Sigmoid colon (tissue), 7 donors: ENCODE data around the gene HABP2. TPM values are rescaled to one million over a fixed set of nuclear protein-coding genes. Genes with fewer than 3 reads are reported as not detected.

Source experiments
- DNase-seq: peaks from one replicate; pipeline ENCODE4 v3.0.0-alpha.2; 2019
- H3K27ac ChIP-seq, 4 donors: fragments of 200-600 bp; sonication (generic); one replicate each; pipeline ENCODE4 v1.5.1; 2016 to 2019; ENCODE audit warnings: mild to moderate bottlenecking in 1 of 4
- H3K27me3 ChIP-seq, 3 donors: fragments of 200-600 bp; sonication (generic); one replicate each; pipeline ENCODE4 v1.5.1; 2019; ENCODE audit warnings: mild to moderate bottlenecking in 1 of 3
- H3K36me3 ChIP-seq, 4 donors: fragments of 200-600 bp; sonication (generic); one replicate each; pipeline ENCODE4 v1.5.1; 2016 to 2019
- H3K4me1 ChIP-seq, 4 donors: fragments of 200-600 bp; sonication (generic); one replicate each; pipeline ENCODE4 v1.5.1; 2017 to 2019
- H3K4me3 ChIP-seq, 4 donors: fragments of 200-600 bp; sonication (generic); one replicate each; pipeline ENCODE4 v1.5.1; 2017 to 2019; ENCODE audit warnings: mild to moderate bottlenecking in 2 of 4, moderate library complexity in 1 of 4
- H3K9me3 ChIP-seq, 4 donors: fragments of 200-600 bp in 3 of 4; sonication (generic) in 3 of 4; one replicate each; pipeline versions ENCODE4 v1.5.1 to v1.6.1; 2013 to 2019
- EP300 ChIP-seq, 4 donors: sonication (generic); formaldehyde crosslinking; IDR thresholded peaks; one replicate each; pipeline ENCODE4 v1.6.1; 2017; ENCODE audit warnings: antibody characterized with exemption in 4 of 4
- POLR2A ChIP-seq, 2 donors: fragments of 450-650 bp; IDR thresholded peaks; one replicate each; pipeline ENCODE4 v1.6.1; 2016; ENCODE audit warnings: antibody characterized with exemption in 2 of 2, mild to moderate bottlenecking in 2 of 2, moderate library complexity in 2 of 2
- POLR2AphosphoS5 ChIP-seq, 4 donors: sonication (generic); formaldehyde crosslinking; IDR thresholded peaks; one replicate each; pipeline ENCODE4 v1.6.1; 2017; ENCODE audit warnings: antibody characterized with exemption in 4 of 4
- WGBS, 2 donors: extraction: QIAGEN DNeasy Blood & Tissue Kit; methylation state at CpG; one replicate each; pipeline ENCODE4 v1.1.7; 2013; 5-methylcytosine and 5-hydroxymethylcytosine counted together
- intact Hi-C: fragments of 100-400 bp; cut with DNase I; formaldehyde crosslinking; loops from one replicate; pipeline ENCODE4 v1.15.1; 2023
- polyA plus RNA-seq, 3 donors: library from polyadenylated mRNA; stranded (reverse); fragments of 200-250 nt; gene quantifications; one replicate each; pipeline ENCODE4 v1.2.3, GENCODE V29; 2013
- total RNA-seq, 4 donors: library from RNA; depleted of rRNA; stranded (reverse); fragments of >200 nt; gene quantifications; one replicate each; pipeline ENCODE4 v1.1.0, GENCODE V29; 2016
- TF ChIP-seq, protein P1 (sequence below), 4 experiments: fragments of 450-650 bp in 3 of 4; fragments of 200-600 bp in 1 of 4; IDR thresholded peaks; one replicate each; pipeline ENCODE4 v1.5.1; 2016 to 2019; ENCODE audit warnings: antibody characterized with exemption in 4 of 4, mild to moderate bottlenecking in 3 of 4, moderate library complexity in 2 of 4
- donor health status: healthy with polysubstance abuse.
- donor health status: Bipolar disorder and iron deficiency.
- donor health status: healthy.

Gene HABP2
- total and polyA plus RNA-seq, 7 donors: not detected

- DNase-seq: no peak
- no peak for TF ChIP-seq POLR2A (IDR thresholded peaks at IDR 0.05)
- Histone ChIP-seq H3K27ac (no peak overlapping the region), H3K27me3 (no peaks in the 10 kb centered on the region), H3K36me3 (no peaks in the 10 kb centered on the region), H3K4me3 (no peak overlapping the region), H3K9me3 (no peaks in the 10 kb centered on the region), H3K4me1 (no peaks in the 10 kb centered on the region)
- intact Hi-C loops: loop anchor here (10.0 kb wide), 1 partner anchor 403 kb away; no protein-coding TSS in a partner anchor
- WGBS, 2 donors: 61 to 67% methylated on average over 9 of the region's 9 CpGs
Observed at GRCh38 chr10:113527211-113527906, 25.5 kb upstream of the HABP2 start.

DNA sequence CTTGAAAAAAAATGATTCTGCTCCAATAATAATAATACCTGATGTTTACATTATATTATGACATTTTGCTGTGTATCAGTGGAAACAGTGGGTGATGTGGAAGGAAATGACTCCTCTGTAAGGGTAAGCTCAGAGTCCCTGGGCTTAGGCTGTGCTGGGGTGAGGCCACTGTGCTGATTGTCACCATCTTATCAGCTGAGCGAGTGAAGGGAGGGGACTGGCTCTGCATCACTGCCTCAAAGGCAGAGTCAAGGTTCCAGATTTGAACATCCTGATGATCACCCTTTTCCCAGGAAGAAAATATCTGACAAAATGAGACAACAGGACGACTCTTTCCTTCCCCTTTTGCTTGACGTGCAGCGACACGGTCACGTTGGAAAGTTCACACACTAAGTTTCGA, 24.0 kb upstream of the HABP2 start:
- no peak overlapping the region for H3K4me3 ChIP-seq
- intact Hi-C loops: loop anchor here (10.0 kb wide), 1 partner anchor 404 kb away; no protein-coding TSS in a partner anchor
- 78 to 88% methylated on average over 7 of the region's 7 CpGs for WGBS, 2 donors
- no peaks in the 10 kb centered on the region for H3K27me3 ChIP-seq
- H3K27ac ChIP-seq: no peak overlapping the region
- no peaks in the 10 kb centered on the region for H3K36me3 ChIP-seq
- no peaks in the 10 kb centered on the region for H3K4me1 ChIP-seq
- H3K9me3 ChIP-seq: no peaks in the 10 kb centered on the region
- TF ChIP-seq, protein P1, sequence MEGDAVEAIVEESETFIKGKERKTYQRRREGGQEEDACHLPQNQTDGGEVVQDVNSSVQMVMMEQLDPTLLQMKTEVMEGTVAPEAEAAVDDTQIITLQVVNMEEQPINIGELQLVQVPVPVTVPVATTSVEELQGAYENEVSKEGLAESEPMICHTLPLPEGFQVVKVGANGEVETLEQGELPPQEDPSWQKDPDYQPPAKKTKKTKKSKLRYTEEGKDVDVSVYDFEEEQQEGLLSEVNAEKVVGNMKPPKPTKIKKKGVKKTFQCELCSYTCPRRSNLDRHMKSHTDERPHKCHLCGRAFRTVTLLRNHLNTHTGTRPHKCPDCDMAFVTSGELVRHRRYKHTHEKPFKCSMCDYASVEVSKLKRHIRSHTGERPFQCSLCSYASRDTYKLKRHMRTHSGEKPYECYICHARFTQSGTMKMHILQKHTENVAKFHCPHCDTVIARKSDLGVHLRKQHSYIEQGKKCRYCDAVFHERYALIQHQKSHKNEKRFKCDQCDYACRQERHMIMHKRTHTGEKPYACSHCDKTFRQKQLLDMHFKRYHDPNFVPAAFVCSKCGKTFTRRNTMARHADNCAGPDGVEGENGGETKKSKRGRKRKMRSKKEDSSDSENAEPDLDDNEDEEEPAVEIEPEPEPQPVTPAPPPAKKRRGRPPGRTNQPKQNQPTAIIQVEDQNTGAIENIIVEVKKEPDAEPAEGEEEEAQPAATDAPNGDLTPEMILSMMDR (IDR thresholded peaks at IDR 0.05): no peak
- no peak for TF ChIP-seq EP300 (IDR thresholded peaks at IDR 0.05)
- no peak for TF ChIP-seq POLR2AphosphoS5 (IDR thresholded peaks at IDR 0.05)
- no peak for TF ChIP-seq POLR2A (IDR thresholded peaks at IDR 0.05)
- no peak for DNase-seq

DNA sequence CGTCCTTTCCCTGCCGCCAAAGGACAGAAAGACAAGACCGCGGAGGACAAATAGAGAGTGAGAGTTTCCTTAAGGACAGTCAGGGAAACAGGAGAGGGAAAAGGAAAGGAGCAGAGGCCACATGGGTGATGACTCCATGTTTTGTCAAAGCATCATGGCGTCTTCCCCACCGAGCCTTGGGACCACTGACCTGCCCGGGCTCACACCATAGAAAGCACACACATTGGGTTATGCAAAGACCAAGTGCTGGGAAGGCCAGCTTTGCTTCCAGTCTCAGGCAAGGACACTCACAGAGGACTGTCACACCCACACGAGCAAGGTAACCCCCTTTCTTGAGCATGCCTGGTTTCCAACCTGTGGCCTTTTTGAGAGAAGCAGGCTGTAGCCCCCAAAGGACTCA, 23.3 kb upstream of the HABP2 start:
- TF ChIP-seq POLR2AphosphoS5 (IDR thresholded peaks at IDR 0.05): no peak
- TF ChIP-seq POLR2A (IDR thresholded peaks at IDR 0.05): no peak
- no peak for TF ChIP-seq EP300 (IDR thresholded peaks at IDR 0.05)
- TF ChIP-seq, protein P1 (IDR thresholded peaks at IDR 0.05): no peak
- no peaks in the 10 kb centered on the region for H3K9me3 ChIP-seq
- H3K27me3 ChIP-seq: no peaks in the 10 kb centered on the region
- 93 to 94% methylated on average over 8 of the region's 8 CpGs for WGBS, 2 donors
- H3K4me1 ChIP-seq: no peaks in the 10 kb centered on the region
- intact Hi-C loops: loop anchor here (10.0 kb wide), 1 partner anchor 405 kb away; no protein-coding TSS in a partner anchor
- no peaks in the 10 kb centered on the region for H3K36me3 ChIP-seq
- no peak for DNase-seq
- no peak overlapping the region for H3K27ac ChIP-seq
- H3K4me3 ChIP-seq: no peak overlapping the region

DNA sequence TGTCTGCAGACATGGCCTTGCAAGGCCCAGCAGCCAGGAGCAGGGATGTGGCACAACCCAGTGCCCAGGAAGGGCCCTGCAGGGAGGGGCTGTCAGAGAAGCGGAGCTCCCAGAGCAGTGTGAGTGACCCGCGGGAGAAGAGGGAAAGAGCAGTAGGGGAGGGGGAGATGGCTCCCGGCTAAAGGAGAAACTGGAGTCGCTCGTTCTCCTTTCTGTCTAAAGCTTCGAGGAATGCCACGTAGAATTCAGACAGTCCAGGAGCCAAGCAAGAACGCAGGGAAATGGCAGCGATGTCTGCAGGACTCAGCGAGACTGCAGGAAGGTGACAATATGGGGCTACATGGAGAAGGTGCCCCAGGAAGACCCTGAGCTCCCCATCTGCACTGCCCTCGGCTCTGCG, 22.4 kb upstream of the HABP2 start:
- peak; percentile 30 for DNase-seq
- Histone ChIP-seq H3K9me3 (no peaks in the 10 kb centered on the region), H3K36me3 (no peaks in the 10 kb centered on the region), H3K4me1 (no peaks in the 10 kb centered on the region), H3K4me3 (no peak overlapping the region), H3K27ac (no peak overlapping the region), H3K27me3 (no peaks in the 10 kb centered on the region)
- WGBS, 2 donors: 86 to 89% methylated on average over 13 of the region's 13 CpGs
- TF ChIP-seq POLR2AphosphoS5 (IDR thresholded peaks at IDR 0.05): no peak
- no peak for TF ChIP-seq POLR2A (IDR thresholded peaks at IDR 0.05)
- no peak for TF ChIP-seq EP300 (IDR thresholded peaks at IDR 0.05)
- TF ChIP-seq, protein P1 (IDR thresholded peaks at IDR 0.05): no peak
- intact Hi-C loops: no loop called here

DNA sequence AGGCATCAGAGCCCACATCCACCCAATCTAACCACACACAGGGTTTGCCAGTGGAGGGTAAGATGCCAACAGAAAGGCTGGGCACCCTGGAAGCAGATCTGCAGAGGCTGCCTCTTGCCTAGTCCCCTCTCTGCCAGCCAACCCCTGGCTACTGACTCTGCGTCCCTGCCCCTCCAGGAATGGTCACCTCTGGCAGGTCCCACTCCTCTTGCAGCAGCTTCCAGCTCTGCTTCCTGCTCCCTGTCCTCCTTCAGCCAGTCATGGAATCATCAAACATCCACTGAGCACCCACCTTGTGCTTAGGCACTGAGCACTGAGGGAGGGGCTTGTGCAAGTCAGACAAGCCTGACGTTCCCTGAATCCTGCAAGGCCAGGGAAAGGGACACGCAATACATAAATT, 20.1 kb upstream of the HABP2 start:
- Histone ChIP-seq H3K4me1 (no peaks in the 10 kb centered on the region), H3K27ac (no peak overlapping the region), H3K9me3 (no peaks in the 10 kb centered on the region), H3K36me3 (no peaks in the 10 kb centered on the region), H3K27me3 (no peaks in the 10 kb centered on the region), H3K4me3 (no peak overlapping the region)
- intact Hi-C loops: no loop called here
- 91 to 92% methylated on average over 3 of the region's 3 CpGs for WGBS, 2 donors
- no peak for DNase-seq
- TF ChIP-seq, protein P1 (IDR thresholded peaks at IDR 0.05): no peak
- TF ChIP-seq EP300 (IDR thresholded peaks at IDR 0.05) (no peak), POLR2AphosphoS5 (IDR thresholded peaks at IDR 0.05) (no peak), POLR2A (IDR thresholded peaks at IDR 0.05) (no peak)
